Left lung (tissue), 10 donors: ENCODE data around the gene RGS8. TPM values are rescaled to one million over a fixed set of nuclear protein-coding genes. Genes with fewer than 3 reads are reported as not detected.

Experiments used
- ATAC-seq: fragments of 200-7000 bp; cut with Tn5 transposase; one replicate; pipeline ENCODE4 v1.9.1; 2020; ENCODE audit warnings: moderate library complexity
- DNase-seq, 4 donors: peaks; one replicate each; pipeline ENCODE4 v3.0.0-alpha.2; 2013 to 2020
- H3K27ac ChIP-seq, 2 donors: fragments of 200-600 bp; sonication (generic) in 1 of 2; one replicate each; pipeline versions ENCODE4 v1.5.0 to v1.8.0; 2020 to 2021
- H3K27me3 ChIP-seq, 2 donors: fragments of 200-600 bp; sonication (generic) in 1 of 2; one replicate each; pipeline versions ENCODE4 v1.5.0 to v1.8.0; 2020 to 2021
- H3K36me3 ChIP-seq, 2 donors: fragments of 200-600 bp; sonication (generic) in 1 of 2; one replicate each; pipeline versions ENCODE4 v1.5.0 to v1.8.0; 2020 to 2021
- H3K4me1 ChIP-seq, 2 donors: fragments of 200-600 bp; one replicate each; pipeline ENCODE4 v1.8.0; 2021
- H3K4me3 ChIP-seq, 2 donors: fragments of 200-600 bp; sonication (generic) in 1 of 2; one replicate each; pipeline versions ENCODE4 v1.5.0 to v1.8.0; 2020 to 2021; ENCODE audit warnings: mild to moderate bottlenecking in 1 of 2
- H3K9me3 ChIP-seq, 2 donors: fragments of 200-600 bp; sonication (generic) in 1 of 2; one replicate each; pipeline versions ENCODE4 v1.5.0 to v1.8.0; 2020 to 2021
- intact Hi-C, 2 donors: fragments of 100-400 bp; cut with DNase I; formaldehyde crosslinking; loops; one replicate each; pipeline versions ENCODE4 v1.11.2 to v1.14.2; 2022
- polyA plus RNA-seq, 6 donors: library from polyadenylated mRNA; unstranded; fragments of 120-200 nt; gene quantifications; one replicate each; pipeline ENCODE4 v1.2.1, GENCODE V29; 2013; ENCODE audit not compliant: insufficient read length in 6 of 6
- total RNA-seq, 2 donors: library from RNA; stranded (reverse); fragmentation: NEBNext Ultra II Directional; extraction: Animal tissue kit (Norgen Biotek cat#: 25700); gene quantifications; one replicate each; pipeline ENCODE4 v1.2.1, GENCODE V29; 2021
- TF ChIP-seq, protein P1 (sequence below), 2 donors: fragments of 200-600 bp; sonication (generic) in 1 of 2; IDR thresholded peaks; one replicate each; pipeline versions ENCODE4 v1.5.0 to v1.8.0; 2021; ENCODE audit warnings: antibody characterized with exemption in 2 of 2
- donor health status: DM: no; HTN: yes; CAD: no.
- donor health status: DM: no; HTN: no; CAD: no.

The RGS8 gene
- total and polyA plus RNA-seq, 8 donors, result 0.05 TPM; not detected in 7

DNA sequence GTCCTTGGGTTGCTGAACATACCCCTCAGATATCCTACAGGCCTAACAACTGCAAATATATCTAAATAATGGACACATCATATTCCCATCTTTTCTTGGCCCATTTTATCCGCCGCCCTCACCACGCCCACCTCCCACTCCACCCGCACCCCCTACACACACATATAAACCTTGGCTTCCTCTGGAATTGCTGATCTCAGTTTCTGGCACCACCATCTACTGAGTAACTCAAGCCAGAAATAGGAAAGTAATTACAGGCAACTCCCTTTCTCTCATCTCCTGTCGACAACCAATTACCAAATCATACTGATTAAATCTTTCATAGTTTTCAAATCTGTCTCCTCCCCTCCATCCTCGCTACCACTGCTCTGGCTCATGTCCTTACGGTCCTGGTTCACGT, 4.7 kb downstream of the RGS8 start:
- DNase-seq (no peak), ATAC-seq (no peak)
- peaks cover 0 to 19% of the 10 kb centered on the region in 2 donors for H3K27me3 ChIP-seq
- intact Hi-C loops, result no loop called here
- TF ChIP-seq, protein P1, sequence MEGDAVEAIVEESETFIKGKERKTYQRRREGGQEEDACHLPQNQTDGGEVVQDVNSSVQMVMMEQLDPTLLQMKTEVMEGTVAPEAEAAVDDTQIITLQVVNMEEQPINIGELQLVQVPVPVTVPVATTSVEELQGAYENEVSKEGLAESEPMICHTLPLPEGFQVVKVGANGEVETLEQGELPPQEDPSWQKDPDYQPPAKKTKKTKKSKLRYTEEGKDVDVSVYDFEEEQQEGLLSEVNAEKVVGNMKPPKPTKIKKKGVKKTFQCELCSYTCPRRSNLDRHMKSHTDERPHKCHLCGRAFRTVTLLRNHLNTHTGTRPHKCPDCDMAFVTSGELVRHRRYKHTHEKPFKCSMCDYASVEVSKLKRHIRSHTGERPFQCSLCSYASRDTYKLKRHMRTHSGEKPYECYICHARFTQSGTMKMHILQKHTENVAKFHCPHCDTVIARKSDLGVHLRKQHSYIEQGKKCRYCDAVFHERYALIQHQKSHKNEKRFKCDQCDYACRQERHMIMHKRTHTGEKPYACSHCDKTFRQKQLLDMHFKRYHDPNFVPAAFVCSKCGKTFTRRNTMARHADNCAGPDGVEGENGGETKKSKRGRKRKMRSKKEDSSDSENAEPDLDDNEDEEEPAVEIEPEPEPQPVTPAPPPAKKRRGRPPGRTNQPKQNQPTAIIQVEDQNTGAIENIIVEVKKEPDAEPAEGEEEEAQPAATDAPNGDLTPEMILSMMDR (IDR thresholded peaks at IDR 0.05), result no peak
- no peaks in the 10 kb centered on the region for H3K4me1 ChIP-seq
- H3K4me3 ChIP-seq, result no peak overlapping the region
- H3K36me3 ChIP-seq, result no peaks in the 10 kb centered on the region
- H3K27ac ChIP-seq, result no peak overlapping the region
- H3K9me3 ChIP-seq, result no peaks in the 10 kb centered on the region

DNA sequence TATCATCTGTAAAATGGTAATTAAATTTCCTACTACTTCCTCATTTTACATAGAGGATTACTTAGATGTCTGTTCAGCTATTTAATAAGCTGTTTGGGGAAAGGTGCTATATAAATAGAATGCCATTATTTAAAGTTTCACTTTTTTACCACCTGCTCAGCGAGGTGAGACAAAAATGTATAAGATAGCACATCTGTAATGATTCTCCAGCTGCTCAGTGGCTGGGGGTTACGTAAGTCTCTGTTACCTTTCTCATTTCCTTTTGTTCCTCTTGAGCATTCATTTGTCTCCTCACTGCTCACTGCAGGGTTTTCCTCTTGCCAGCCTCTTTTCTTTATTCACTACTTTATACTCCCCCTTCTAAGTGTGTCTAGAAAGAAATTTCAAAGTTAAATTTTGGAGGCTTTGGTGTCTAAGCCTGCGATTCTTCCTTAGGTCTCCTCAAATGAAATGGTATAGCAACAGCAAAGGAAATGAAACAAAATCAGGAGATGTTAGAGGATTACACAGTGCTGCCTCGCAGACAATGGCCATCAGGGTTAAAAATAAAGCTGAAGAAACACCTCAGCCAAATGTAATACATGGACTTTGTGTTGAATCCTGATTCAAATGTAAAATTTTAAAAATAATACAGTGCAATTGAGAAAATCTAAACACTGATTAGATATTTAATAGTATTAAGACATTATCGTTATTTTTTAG, 6.8 kb downstream of the RGS8 start:
- H3K4me1 ChIP-seq, result no peaks in the 10 kb centered on the region
- peaks cover 0 to 3% of the 10 kb centered on the region in 2 donors for H3K27me3 ChIP-seq
- ATAC-seq (no peak), DNase-seq (no peak)
- TF ChIP-seq, protein P1 (IDR thresholded peaks at IDR 0.05), result no peak
- no peaks in the 10 kb centered on the region for H3K9me3 ChIP-seq
- H3K36me3 ChIP-seq, result no peaks in the 10 kb centered on the region
- intact Hi-C loops, result no loop called here
- H3K4me3 ChIP-seq, result no peak overlapping the region
- H3K27ac ChIP-seq, result no peak overlapping the region

DNA sequence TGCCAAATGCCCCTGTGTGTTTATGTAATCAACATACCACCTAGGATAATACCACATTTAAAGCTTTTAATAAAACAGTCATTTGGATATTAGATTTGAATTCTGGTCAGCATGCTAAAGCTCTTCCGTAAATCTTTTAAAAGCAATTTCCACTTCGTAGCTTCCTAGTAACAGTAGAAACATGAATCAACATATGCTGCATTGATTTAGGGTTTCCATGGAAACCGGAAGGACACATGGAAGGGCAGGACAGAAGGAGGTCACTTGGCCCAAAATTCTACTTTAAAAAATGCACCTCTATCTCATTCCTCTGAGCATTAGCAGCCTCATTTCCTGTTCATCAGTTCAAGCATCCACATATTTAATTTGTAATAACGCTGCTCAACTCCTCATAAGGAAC, 8.1 kb downstream of the RGS8 start:
- H3K4me1 ChIP-seq, result no peaks in the 10 kb centered on the region
- no peak overlapping the region for H3K4me3 ChIP-seq
- no peaks in the 10 kb centered on the region for H3K36me3 ChIP-seq
- no peak overlapping the region for H3K27ac ChIP-seq
- DNase-seq (peak in 1 of 4 donors; percentile 27), ATAC-seq (no peak)
- intact Hi-C loops, result no loop called here
- no peaks in the 10 kb centered on the region for H3K9me3 ChIP-seq
- TF ChIP-seq, protein P1 (IDR thresholded peaks at IDR 0.05), result no peak
- peaks cover 3 to 7% of the 10 kb centered on the region in 2 donors for H3K27me3 ChIP-seq

DNA sequence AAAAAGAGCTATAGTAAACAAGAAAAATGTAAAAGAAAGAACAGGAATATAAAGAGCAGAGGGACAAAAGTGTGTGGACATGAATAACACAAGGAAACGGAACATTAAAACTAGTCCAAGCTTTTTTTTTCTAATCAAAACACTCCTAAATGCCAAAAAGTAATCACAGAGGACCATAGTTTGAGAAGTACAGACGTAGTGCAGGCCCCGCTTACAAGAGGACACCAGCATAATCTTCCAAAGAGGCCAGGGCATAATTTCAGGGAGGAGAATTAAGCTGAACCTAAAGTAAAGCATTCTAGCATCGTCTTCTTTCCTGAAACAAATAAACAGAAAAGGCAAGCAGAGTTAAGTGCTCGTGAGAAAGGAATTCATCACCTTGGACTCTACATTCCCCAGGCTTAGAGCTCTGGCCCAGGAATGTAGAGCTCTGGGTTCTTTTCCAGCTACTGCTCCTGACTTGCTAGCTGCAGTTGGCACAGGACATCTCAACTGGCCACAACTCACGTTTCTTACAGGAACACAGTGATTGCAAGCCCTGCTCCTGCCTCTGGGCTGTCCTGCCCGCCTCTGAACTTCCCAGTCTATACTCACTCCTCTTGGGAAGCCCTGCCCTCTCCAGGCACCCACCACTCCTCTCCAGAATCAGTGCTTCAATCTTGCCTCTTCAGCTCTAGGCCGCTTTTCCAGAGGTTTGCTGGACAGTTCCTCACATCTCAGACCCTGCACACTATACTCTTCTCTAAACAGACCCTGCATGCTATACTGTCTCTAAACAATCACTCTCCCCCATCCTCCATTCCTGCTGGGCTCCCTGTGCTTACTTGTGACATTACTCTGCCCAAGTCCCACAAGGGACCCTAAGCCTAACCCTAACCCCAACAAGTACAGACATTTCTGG, 9.8 kb downstream of the RGS8 start:
- ATAC-seq (peak; percentile 61), DNase-seq (no peak)
- Histone ChIP-seq H3K4me1 (no peaks in the 10 kb centered on the region), H3K27ac (no peak overlapping the region), H3K27me3 (peaks cover 3 to 7% of the 10 kb centered on the region in 2 donors), H3K36me3 (no peaks in the 10 kb centered on the region), H3K4me3 (no peak overlapping the region), H3K9me3 (no peaks in the 10 kb centered on the region)
- intact Hi-C loops, result no loop called here
- TF ChIP-seq, protein P1 (IDR thresholded peaks at IDR 0.05), result no peak

DNA sequence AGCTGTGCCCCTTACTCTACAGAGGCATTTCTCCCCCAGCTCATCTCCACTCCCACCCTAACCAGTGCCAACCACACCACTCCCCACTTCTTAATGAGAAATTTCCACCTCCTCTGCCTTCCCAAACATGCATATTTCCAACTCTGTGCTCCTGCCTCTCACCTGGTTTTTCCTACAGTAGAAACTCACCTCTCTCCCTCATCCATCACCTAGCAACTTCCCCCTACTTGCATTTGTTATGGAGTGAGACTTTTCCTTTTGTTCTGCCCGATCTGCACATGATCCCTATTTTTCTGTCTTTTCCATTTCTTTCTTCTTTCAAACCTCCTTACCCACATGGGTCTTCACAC, 11.9 kb downstream of the RGS8 start:
- no peak for ATAC-seq

More for the DNA sequence above, 11.9 kb downstream of the RGS8 start:
- DNase-seq, result no peak
- intact Hi-C loops, result no loop called here
- no peak overlapping the region for H3K27ac ChIP-seq
- peaks cover 3 to 7% of the 10 kb centered on the region in 2 donors for H3K27me3 ChIP-seq
- TF ChIP-seq, protein P1 (IDR thresholded peaks at IDR 0.05), result no peak
- H3K4me1 ChIP-seq, result no peaks in the 10 kb centered on the region
- H3K4me3 ChIP-seq, result no peak overlapping the region
- H3K36me3 ChIP-seq, result no peaks in the 10 kb centered on the region
- H3K9me3 ChIP-seq, result no peaks in the 10 kb centered on the region
